NCI-H524 treated with DMSO at 0.1 percent for 48 hours (cell line): Measurements from ENCODE around the gene CST7.
"Not testable (repeated sequence)": the region's sequence is repeated elsewhere in the genome, so short reads cannot be mapped to it uniquely, and the experiment has no call there.

Source experiments
- DNase-seq: peaks from one replicate; lab custom pipeline; 2025; lab: John Stamatoyannopoulos, UW

CST7 gene

DNA sequence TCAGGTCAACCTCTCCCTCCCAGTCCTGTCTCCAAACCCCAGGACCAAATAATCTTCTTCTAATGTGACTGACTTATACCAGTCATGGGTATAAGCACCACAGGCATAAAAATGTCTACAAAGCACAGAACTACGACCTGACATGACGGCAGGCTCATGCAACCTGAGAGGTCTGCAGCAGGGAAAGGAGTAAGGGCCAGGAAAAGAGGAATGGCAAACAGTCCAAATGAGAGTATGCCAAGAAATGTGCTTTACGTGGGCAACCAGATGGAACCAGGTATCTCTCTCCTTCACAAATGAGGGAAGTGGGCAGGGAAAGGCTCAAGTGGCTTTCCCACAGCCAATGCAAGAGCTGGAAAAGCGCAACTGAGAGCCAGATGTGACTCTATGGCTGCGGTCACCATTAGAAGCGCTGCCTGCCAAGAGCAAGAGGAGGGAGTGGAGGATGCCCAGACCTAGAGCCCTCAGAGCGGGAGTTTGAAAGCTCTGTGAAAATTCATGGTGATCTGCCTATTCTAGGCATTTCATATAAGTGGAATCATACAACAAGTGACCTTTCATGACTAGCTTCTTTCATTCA is 37.5 kb downstream of the CST7 start:
- no peak for DNase-seq

DNA sequence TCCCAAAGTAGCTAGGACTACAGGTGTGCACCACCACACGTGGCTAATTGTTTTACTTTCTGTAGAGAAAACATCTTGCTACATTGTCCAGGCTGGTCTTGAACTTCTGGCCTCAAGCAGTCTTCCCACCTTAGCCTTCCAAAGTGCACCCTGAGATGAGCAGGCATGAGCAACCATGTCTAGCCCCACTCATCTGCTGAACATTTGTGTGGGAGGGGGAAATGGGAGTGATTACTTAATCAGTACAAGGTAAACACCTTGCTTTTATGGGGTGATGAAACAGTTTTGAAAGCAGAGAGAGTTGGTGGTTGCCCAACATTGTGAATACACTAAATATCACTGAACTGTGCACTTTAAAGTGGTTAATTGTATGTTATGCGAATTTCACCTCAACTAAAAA is 38.2 kb downstream of the CST7 start:
- DNase-seq: no peak

DNA sequence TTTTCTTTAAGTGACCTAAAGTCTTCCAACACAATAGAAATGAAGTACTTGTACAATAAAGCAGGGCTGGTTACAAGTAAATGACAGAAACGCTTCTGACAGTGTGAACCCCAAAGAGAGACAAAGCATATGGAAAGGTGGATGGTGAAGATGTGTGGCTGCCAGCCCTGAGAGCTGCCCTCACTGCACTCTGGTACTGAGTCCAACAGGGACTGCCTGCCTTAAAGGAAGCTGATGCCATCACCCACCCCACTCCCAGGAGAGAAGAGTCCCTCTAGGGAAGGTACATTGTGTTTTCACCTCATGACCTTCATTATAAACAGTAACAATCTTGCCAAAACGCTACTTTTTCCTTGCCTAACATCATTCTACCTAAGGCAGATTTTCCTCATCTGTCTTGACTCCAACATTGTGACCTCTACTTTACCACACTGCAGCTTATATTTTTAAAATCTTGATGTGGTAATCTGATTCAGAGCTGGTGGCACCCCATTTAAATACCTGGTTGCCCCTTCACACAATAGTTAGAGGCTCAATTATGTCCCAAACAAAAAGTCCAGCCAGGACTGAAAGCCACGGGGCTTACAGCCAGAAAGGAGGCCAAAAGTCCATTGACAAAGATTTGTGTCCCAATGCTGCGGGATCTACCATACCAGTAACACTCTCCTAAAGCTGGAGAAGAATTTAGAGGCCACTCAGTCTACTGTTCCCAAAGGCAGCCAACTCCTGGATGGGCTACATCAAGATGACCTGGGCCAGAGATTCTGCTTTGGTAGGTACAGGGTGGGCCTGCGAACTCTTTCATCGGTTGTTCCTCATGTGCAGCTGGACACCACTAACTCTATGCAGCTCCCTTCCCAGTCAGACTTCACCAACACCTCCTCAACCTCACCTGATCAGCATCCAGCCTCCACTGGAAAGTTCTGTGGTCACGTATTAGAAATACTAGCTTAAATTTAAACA is 39.1 kb downstream of the CST7 start:
- DNase-seq: no peak

DNA sequence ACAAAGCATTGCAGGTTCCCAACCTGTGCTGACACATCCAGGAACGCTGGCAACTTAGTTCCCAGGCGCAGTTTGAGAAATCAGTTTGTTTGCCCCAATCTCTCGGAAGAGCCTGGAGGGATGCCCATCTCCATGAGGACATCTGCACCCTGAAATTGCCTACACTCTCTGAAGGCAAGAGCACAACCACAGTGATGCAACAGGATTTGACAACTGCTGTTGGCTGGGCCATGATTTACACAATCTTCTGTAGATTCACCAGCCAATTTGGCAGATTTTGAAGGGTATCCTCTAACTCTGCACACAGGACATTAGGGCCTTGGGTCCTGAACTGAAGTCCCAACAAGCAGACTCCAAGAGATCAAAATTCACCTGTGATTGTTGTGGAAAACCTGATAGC is 40.1 kb downstream of the CST7 start:
- DNase-seq: no peak

DNA sequence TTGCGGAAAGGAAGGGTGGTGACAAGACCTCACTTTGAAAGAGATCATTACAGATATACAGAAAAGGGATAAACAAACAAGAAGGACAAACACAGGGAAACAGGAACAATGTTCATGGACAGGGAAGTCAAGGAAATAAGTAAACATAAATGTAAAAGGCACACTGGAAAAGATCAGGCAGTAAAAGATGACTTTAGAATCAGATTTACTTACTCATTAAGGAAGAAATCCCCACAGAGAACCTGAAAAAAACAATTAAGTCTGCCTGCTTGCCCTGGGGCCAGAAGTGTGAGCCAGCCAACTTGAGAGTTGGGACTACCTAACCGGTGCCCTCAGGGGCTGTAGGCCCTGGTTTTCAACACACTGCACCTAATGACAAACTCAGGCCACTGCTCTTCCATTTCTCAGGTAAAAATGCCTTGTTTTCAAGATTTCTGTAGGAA is 41.8 kb downstream of the CST7 start:
- DNase-seq: no peak

DNA sequence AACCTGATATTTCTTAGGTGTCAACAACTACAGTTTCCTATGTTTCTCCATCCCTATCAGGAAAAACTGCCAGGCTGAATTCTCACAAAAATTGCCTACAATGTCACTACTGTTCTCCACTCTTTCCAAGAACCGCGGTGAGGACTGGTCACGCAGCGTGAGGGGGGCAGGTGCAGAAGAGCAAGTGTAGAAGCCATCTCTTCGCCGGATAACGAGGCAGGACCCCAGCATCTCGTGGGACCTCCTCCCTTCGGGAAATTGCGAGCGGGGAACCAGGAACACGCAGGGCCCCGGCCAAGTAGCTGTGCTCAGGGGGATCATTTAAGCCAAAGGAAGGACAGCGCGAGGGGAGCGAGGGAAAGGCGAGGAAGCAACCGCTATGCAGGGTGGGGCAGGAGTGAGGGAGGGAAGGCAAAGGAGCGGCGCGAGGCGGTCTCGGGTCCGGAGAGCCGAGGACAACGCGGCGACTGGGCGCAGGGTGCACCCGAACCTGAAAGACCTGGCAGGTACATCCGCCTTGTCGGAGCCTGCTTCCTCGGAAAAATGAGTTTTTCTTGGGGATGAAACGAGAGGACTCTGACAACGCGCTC is 42.9 kb downstream of the CST7 start:
- no peak for DNase-seq

DNA sequence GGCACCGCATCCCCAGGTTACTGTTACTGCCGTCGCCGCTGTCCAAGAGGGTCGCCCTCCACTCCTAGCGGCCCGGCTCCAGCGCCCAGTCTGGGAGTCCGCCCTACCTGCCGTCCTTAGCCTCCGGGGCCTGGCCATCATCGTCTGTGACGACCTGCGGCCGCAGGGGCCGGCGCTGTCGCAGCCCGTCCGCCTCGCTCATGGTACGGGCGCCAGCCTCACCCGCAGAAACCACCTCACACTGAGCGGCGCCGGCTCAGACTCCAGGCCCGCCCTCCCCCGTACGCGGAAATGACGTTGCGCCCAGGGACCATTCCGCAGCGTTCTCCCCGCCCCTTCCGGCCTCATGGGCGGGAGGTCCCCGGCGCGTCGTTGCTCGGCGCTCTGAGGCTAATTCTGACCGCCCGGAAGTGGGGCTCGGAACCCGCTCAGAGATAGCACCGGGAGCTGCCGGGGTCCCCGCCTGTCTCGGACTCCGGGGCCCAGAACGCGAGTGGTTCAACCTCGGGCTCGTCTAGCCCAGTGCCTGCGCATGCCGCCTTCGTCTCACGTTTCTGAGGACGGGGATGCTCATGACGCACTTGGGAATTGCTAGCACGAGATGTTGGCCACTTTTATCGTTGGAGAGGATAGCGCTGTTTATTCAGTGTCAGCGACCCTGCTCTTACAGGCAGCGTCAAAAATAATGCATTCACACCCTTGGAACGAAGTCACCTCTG is 43.6 kb downstream of the CST7 start, which contains the start of gene APMAP:
APMAP (minus strand) TSS at position 265 of the 719 bp plus-strand sequence; CDS start at position 202, 63 bp downstream.
- peak; percentile 86 for DNase-seq

DNA sequence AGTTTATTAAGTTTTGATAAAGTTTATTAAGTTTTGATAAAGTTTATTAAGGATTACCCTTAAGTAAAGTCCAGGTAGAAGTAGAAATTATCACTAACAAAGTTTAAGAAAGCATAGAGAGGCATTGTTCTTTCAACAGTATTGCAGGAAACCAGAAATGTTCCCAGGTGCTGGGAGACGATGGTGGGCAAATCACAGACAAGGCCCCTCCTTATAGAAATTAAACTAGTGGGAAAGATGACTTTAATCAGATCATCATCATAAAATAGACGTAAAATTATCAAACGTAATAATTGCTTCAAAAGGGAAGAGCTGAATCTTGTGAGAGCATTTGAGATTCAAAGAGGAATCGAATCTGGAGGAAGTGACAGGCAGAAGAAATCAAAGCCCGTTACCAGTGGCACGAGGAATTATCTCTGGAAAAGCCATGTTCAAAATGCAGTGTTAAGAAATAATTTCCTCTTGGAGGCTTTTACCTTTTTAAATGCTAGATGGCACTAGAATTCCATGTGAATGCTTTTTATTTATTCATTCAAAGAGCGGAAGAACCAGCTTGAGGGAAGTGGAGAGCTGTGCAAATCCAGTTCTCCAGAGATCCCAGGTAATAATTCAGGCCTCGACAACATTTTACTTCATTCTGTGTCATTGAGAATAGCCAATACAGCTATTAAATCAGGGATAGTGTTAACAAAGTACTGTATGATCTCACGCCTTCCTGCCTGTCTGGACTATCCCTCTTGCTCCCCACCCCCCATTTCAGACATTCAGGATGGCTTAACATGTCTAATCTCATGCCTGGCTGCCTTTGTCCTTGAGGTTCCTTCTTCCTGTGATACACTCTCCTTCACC is 44.5 kb downstream of the CST7 start:
- peak; percentile 14 for DNase-seq

DNA sequence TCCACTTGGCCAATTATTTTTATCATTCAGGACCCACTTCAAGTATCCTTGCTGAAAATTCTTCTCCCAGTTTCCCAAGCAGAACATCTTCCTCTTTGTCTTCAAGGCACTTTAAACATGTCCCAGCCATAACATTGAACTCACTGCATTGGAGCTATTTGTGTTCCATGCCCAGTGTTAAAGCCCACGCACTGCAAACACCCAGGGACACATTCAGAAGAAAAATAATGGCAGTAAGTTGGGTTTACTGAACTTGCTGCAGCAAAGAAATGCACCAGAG is 45.1 kb downstream of the CST7 start:
- DNase-seq: no peak

DNA sequence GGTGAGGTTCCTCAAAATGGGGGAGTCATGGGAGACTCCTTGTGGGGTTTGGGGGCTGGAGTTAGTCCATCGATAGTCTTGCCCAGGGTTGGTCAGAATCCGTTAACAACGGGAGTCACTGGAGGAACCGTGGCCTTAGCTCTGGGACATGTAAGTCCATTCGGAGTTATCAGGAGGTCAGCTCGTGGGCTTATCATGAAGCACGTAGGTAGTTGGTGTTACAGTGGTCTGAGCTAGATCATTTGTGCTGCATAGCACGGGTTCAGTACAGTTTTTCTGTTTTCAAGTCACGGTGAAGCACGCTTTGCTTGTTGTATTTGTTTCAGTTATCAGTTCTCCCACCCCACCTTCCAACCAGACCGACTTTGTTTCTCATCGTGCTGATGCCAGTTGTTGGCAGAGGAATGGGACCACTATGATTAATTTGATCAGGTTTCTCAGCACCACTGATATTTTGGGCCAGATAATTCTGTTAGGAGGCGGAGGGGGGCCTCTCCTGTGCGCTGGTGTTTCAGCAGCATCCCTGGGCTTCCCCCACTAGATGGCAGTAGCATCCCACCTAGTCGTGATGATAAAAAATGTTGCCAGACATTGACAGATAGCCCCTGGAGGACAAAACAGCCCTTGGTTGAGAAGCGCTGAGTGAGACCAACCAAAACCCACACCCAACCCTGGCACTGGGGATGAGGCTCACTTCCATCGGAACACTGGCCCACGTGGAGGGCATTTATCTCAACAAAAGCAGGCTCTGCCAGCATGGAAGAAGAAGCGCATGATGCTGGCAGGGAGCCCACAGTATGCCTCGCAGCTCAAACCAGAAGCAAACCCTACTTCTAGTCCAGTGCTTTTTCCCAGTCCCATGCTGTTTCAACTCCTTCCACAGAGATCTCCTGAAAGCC is 45.6 kb downstream of the CST7 start:
- DNase-seq: no peak

DNA sequence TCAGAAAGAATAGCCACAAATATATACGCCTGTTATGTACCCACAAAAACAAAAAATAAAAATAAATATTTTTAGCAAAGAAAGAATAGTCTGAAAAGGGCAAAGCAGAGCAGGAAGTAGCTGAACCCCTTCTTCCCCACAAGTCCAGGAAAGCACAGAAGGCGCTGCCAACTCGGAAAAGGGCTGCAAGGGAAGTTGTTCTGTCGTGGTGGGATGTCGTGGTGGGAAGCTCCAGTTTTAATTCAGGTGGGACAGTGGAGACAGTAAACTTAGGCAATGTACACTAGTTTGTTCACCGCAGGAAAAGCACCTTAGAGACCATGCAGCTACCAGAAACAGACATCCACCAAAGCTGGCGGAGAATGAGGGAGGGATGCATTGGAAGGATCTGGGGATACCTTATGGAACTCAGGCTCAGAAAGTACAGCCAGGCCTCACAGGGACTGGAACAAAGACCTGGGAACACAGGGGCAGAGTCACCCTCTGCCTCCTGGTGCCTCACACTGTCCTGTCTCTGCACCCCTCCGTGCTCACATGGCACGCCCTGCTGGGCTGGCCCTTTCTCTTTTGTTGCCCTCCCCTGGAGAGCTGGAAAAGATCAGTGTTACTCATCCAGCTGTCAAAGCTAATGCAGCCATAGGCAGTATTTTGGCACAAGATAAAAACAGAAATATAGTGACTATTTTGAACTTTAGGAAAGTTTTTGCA is 46.8 kb downstream of the CST7 start:
- no peak for DNase-seq

DNA sequence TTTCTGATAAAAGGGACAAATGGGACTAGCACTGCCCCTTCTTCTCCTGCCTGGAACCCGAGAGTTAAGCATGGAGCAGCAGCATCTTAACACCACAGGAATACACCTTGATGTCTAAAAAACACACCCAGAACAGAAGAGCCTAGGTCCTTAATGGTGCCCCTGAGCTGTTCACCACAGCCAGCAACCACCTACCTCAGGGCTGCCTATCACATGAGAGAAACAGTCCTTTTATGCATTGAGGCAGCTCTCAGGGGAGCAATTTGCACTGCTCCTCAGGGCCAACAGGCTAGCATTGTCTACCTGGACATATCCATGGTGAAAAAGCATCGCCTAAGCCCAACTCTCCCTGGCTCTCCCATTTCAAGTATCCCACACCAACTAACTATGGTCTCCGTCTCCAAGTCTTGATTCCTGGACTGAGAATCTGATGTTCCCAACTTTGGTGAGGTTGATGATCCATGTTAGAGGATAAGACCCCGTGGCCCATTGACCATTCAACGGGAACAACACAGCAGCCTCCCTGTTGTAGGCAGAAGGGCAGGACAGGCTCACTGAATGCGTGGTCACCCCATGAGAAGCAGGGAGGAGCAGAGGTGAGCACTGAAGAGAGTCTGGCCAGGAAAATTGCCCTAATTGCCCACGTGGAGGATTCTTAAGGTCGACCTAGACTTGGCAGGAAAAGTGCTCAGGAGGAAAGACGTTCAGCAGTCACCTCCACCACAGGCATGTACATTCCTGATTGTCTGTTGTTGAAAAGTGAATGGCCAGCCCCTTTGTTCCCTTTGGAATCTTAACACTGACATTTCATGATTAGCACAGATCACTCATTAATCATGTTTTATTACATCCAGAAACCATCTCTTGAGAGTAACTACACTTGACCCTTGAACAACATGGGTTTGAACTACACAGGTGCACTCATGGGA is 47.6 kb downstream of the CST7 start:
- DNase-seq: no peak

DNA sequence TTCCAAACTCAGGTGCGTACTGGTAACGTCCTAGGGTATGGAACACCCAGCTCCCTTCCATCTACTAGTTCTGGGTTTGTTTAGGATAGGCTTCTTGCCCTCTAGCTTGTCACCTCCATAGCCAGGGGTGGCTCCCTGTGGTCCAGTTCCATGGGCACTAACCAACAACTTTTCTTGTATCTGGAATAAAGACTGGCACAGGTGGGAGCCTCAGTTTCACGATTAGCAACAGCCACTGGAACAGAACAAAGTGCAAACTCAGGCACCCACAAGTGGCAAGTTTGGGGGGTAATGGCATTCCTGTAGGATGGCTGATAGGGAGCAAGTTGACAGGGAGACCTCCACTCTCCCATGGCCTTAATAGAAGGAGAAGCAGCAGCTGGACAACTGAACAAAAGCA is 49.1 kb downstream of the CST7 start:
- DNase-seq: no peak

DNA sequence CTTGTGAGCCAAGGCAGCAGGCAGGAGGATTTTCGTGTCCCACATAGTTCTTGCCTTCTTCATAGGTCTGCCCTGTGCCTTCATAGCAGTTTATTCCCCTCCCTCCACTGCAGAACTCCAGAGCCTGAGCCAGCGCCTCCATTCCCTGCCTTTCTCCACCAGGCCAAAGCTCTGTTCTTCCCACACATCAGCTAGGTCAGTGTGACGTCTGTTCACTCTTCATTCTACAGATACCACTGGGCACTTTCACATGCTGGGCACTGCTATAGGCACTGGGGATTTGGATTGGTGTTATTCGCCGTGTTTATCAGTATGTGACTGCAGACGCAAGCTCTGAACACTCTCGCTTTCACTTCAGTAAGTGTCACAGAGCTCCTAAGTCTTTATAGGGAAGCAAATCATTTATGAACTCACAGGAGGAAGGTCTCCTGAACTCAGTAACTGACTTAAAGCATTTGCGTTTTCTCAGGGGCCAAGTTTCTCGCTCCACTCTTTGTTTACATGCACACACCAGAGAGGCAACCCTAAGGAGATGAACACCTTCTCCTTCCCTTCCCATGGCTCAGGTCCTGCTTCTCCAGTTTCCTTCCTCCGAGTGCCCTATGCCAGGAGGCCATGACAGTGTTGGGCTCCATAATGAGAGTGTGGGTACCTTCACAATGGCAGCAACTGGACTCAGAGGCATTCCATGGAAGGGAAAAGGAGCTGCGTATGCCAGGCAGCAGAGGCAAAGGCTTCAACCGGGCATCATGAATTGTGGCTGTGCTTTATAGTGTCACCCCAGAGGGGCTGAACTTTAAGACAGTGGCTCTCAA is 49.8 kb downstream of the CST7 start:
- DNase-seq: no peak

DNA sequence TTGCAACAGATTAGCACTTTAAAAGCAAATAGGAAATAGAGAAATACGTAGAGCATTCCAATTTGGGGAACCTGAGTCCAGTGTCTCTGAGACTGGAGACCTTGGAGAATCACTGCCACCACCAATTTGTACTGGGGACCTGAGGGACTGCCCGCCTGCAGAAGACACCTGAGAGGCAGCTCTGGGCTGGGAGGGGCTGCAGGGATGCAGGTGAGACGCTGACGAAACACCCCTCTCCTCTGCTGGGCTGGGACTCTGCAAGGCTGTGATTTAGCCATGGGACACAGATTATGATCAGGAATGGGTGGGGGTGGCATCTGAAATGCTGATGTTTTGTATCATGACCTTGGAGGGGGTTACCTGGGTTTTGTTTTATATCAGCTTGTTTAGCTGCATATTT is 50.5 kb downstream of the CST7 start:
- DNase-seq: no peak

DNA sequence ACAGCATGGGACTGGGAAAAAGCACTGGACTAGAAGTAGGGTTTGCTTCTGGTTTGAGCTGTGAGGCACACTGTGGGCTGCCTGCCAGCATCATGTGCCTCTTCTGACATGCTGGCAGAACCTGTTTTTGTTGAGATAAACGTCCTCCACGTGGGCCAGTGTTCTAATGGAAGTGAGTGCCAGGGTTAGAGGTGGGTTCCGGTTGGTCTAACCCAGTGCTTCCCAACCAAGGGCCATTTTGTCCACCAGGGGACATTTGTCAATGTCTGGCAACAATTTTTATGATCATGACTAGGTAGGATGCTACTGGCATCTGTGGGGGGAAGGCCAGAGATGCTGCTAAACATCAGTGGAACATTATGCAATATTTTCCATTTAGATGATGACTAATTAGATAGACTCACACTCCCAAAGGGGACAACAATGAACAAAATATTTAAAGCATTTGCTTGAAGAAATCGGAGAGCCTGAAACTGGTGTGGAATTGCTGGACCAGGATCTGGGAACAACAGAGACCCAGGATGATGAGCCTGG is 51.3 kb downstream of the CST7 start:
- no peak for DNase-seq

DNA sequence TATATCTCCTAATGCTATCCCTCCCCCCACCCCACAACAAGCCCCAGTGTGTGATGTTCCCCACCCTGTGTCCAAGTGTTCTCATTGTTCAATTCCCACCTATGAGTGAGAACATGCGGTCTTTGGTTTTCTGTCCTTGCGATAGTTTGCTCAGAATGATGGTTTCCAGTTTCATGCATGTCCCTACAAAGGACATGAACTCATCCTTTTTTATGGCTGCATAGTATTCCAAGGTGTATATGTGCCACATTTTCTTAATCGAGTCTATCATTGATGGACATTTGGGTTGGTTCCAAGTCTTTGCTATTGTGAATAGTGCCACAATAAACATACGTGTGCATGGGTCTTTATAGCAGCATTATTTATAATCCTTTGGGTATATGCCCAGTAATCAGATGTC is 52.3 kb downstream of the CST7 start:
- not testable (repeated sequence) for DNase-seq

DNA sequence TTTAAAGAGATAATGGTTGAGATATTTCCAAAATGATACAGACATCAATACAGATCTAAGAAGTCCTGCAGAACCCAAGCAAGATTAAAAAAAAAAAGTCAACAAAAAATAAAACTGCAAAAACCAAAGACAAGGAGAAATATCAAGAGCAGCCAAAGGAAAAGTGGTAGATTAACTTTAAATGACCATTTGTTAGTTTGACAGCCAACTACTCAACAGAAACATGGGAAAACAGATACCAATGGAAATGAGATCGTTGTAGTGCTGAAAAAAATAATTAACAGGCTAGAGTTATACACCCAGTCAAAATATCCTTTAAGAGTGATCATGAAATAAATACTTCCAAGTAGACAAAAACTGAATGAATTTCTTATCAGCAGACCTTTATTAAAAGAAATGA is 53.9 kb downstream of the CST7 start:
- no peak for DNase-seq
